GM19455 (cell line): ENCODE data around the gene PML.
"Not testable (repeated sequence)": the region's sequence is repeated elsewhere in the genome, so short reads cannot be mapped to it uniquely, and the experiment has no call there.

Experiments used
- ATAC-seq: cut with Tn5 transposase; IDR thresholded peaks from one replicate; pipeline ENCODE4 v1.9.1; 2021; ENCODE audit not compliant: unreplicated experiment

Gene PML

DNA sequence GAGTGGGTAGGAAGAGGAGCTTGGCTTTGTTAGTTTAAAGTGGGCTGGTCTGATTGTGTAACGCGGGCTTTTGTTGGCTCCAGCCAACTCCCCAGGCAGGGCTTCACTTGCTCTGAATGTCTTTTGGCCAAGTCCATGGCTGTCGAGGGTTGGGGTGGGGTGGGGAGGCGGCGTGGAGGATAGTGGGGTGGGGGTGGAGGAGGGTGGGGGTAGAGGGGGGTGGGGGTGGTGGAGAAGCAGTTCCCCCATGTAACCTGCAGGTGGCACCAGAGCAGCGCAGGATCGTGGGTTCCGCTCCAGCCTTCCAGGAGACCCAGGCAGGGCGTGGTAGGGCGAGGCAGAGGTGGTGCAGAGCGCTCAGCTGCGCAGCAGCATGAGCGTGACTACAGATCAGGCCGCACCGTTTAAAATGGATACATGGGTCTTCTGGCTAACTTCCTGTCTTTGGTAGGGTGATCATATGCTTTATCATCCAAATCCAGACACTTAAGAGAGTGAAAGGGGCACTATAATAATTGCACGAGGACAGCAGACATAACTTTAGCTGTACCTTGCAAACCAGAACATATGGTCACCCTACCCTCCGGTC is 59.5 kb downstream of the PML start:
- no peak for ATAC-seq

DNA sequence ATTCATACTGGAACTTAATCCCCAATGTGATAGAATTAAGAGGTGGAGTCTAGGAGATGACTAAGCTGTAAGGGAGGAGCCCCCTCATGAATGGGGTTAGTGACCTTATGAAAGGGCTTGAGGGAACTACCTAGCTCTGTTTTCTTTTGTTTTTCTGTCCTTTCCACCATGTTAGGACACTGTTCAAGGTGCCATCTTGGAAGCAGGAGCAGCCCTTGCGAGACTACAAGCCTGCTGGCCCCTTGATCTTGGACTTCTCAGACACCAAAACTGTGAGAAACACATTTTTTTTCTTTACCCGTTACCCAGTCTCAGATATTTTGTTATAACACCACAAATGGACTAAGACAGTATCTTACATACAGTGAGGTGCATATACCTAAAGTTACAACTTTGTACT is 61.3 kb downstream of the PML start:
- no peak for ATAC-seq

DNA sequence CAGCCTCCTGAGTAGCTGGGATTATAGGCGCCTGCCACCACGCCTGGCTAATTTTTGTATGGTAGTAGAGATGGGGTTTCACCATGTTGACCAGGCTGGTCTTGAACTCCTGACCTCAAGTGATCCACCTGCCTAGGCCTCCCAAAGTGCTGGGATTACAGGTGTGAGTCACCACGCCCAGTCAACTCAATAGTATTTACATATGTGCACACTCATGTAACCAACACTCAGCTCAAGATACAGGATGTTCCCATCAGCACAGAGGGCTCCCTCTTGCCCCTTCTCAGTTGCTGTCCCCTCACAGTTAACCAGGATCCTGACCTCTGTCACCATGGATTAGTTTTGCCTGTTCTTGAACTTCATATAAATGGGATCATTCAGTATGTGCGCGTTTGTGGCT is 61.8 kb downstream of the PML start:
- ATAC-seq, result not testable (repeated sequence)

DNA sequence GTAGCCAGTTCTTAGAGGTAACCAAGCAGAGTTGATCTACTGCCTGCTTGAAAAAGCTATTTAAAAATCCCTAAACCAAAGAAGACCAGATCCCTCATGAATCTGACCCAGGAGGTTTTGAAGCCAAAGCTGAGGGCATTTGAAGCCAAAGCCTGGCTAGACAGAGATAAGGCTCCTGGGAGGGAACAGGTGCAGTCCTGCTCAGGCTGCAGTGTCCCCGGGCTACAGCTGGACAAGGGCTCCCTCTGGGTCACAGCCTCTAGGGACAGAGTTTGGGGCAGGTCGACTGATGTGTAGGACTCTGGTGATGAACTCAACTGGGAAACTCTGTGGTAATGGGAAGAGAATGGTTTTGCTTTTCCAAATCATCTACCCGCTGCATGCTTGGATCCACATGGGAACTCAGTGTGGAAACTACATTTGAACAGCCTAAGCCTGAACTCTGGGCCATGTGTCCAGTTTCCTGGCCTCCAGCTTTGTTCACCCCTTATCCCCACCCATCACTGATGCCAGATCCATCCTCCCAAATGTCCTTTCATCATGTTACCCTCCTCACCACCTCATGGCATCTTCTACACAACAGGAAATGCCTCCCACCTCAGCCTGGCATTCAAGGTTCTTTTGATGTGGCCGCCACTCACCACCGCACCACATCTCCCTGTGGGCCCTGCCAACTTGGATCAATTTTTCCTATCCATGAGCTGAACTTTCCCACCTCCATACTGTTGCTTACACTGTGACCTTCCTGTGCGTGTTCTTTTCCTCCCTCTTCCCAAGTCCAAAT is 64.7 kb downstream of the PML start:
- ATAC-seq, result not testable (repeated sequence)

DNA sequence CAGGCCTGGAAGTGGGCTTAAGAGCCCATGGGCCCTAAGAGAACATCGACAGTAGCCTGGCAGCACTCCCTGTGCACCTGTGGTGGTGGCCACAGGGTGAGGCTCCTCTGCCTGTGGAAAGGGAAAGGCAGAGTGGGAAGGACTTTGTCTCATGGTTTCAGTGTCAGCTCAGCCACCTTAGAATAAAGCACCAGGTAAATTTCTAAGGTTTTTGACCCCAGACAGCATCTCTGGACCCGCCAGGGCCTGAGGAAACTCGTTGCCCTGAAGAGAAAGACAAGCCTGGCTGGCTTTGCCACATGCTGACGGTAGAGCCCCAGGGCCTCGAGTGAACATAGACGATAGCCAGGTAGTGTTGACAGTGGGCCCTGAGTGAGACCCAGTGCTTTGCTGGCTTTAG is 65.7 kb downstream of the PML start:
- ATAC-seq, result no peak

DNA sequence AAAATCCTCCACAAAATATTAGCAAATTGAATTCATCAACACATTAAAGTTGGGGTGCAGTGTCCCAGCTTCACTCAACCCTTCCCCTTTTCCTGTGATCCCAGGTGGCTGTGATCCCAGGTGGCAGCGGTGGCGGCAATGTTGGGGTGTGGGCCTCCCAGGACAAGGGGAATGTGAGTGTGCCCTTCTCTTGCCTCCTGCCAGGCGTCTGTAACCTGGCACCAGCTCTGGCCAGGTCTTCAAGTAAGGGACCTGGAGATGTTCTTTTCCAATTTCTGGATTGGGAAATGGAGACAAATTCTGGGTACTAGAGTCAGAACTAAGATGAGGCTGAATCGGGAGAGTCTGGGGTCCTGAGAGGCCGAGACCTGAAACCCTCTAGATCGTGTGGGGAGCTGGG is 67.7 kb downstream of the PML start:
- no peak for ATAC-seq

DNA sequence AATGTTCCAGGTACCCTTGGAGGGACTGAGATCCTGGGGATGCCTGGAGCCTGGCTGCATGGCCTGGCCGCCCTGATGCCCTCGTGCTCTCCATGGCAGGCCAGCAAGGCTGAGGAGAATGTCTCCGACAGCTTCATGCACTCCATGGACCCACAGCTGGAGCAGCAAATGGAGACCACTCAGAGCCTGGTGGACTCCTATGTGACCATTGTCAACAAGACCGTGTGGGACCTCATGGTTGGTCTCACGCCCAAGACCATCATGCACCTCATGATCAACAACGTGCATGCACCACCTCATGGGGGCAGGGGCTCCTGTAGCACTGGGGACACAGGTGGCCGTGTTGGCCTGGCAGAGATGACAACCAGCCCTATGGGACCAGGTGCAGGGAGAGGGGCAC is 68.2 kb downstream of the PML start:
- no peak for ATAC-seq

DNA sequence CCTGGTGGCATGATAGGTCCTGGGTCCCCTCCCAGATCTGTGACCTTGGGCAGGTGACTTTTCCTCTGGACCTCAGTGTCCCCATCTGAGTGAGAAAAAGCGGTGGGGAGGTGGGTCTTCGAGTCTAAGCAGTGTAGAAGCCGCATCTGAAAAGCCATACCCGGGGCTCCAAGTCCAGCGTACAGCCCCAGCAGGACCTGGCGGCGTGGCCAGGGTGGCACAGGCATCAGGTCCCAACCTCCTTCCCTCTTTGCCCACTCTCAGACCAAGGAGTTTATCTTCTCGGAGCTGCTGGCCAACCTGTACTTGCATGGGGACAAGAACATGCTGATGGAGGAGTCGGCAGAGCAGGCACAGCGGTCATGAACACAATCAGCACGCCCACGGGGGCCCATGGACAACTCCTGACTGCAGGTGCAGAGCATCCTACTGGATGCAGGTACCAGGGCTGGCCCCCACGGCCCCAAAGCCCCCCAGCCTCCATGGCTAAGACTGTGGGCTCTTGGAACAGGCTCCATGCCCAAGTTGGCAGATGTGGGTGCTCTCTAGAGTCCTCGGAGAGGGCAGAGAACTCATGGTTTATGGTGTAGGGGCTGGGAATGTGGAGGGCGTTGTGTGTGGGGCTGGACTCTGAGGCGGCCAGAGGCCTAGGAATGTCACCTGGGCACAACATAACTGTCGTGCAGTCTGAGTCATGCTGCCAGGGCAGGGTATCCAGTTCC is 69.1 kb downstream of the PML start:
- ATAC-seq, result not testable (repeated sequence)

DNA sequence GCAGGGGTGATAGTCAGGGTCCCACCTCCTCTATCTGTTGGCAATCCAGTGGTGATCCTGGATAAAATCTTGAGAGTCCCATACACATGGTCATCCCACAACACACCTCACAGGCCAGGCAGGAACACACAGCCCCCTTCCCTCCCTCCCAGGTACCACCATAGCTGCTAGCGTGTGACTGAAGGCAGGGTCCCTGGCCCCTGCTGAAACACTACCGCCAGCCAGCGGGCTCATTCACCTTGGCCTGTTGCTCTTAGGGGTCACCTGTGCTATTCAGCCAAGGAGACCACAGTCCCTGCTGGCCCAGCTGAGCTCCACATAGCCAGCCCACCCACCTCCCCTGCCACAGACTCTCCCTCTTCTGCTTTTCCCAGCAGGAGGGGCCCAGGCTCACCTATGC is 69.7 kb downstream of the PML start:
- ATAC-seq, result not testable (repeated sequence)

DNA sequence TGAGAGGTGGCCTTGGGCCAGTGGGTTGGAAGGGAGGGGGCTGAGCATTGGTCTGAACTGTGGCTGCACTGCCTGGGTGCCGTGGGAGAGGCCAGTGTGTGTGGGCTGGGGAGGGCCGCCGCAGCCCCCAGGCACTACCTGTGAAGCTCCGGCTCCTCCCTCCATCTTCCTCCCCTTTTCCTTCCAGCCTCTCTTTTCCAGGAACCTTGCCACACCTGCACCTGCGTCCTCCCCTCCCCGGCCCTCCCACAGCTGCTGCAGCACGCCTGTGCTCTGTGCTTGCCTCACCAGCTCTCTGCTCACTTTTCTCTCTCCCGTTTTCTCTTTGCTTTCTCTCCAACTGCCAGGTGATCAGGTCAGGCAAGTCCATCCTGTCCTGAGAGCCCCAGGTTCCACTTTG is 70.3 kb downstream of the PML start:
- not testable (repeated sequence) for ATAC-seq

DNA sequence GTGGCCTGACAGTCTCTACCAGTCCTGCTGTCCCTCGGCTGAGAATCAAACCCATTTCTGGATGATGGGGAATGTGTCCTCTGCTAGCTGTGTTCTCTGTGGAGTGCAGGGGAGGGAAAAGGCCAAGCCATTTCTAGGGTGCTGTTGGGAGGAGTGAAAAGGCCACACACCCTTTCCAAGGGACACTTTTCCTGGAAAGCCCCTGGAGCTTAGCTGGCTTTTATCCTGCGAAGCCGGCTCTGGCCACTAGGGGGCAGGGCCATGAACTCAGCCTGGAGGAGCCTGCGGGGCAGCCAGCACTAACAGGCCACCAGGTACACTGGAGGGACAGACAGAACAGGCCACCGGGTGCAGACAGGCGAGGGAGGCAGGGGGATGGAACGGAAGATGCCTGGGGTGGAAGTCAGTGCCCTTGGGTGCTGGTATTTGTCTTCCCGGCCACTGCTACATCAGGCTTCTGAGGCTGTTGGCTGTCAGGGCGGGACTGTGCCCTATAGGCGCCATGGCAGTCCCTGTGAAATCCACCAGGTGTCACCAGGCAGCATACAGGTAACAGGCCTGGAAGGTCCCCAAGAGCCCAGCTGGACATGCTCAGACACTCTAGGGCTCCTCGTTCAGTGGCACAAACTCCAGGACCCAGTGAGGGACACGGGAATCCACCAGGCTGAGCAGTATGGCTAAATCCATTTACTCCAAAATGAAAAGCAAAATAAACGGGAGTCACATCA is 71.3 kb downstream of the PML start:
- peak; percentile 61 for ATAC-seq

DNA sequence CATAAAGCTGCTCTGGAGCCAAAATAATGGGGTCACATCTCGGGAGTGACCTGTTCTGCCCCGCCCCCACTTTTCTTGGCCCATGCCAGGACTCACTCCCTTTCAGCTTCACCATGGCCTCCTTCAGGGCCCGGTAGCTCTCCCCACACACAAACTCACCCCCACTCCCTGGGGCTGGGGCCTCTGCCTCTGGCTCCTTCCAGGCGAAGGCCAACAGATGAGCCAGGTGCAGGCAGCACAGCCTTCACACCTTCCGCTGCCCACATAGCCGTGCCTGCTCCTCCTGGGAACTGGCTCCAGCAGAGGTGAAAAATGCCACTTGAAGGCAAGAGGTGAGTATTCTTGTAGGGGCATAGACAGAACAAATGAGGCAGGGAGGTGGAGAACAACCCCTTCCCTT is 77.1 kb downstream of the PML start:
- ATAC-seq, result not testable (repeated sequence)

DNA sequence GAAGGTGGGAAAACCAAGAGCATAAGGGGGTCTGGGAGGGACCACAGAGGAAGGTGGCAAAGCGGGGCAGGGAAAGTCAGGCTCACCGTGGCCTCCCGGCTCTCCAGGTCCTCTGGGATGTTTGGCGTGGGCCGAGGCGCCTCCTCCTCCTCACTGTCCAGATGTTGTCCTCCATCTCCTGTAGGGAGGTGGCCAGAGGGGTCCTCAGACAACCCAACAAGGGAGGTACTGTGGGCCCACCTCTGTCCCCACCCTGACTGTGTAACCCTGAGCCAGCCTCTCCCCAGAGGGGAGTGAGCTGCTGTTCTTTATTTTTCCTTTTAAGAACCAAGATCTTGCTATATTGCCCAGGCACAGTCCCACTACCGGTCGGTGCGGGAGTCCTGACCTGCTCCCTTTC is 77.6 kb downstream of the PML start:
- ATAC-seq, result not testable (repeated sequence)

DNA sequence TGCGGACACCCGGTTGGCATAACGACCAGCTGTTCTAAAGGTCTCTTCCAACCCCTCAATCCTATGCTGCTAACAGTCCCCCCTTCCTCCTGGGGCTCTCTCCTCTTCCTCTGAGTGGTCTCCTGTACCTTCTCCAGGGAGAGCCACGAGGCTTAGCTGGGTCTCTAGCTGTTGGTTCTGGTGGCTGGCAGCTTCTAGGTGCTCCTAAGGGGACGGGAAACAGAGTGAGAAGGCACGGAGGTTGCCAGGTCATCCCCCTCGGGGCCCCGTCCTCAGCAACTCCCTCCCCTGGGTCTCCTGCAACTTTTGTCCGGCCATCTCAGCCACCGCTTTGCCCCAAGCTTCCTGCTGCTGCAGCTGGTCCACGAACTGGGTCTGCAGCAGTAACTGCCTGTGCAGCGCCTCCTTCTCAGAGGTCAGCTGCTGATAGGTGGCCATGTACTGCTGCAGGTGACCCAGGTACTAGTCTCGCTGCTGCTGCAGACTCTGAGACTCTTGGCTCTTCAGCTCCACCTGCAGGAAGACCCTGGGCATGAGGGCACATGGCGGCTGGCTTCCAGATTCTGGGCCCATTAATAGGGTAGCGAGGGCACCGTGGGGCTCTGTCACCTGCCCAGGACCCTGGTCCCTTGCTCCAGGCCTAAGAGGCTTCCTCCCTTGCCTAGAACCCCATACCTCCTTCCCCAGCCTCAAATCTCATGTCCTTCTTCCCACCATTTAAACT is 78.3 kb downstream of the PML start:
- ATAC-seq, result not testable (repeated sequence)

DNA sequence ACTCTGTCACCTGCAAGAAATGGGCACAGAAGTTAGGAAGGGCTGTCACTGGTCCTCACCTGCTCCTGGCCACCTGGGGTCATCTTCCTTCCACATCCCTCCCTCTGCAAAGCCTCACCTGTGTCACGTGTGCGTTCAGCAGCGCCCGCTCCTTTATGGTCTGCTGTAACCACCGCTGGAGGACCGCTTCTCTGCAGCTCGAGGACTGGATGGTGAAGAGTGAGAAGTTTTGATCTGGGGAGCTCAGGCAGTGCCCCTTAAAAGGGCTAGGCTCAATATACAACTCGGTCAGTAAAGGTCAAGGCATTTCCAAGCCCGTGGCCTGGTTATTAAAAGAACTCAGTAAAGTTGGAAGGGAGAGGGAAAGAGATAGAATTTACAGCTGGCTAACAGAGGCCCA is 81.3 kb downstream of the PML start:
- ATAC-seq, result not testable (repeated sequence)

DNA sequence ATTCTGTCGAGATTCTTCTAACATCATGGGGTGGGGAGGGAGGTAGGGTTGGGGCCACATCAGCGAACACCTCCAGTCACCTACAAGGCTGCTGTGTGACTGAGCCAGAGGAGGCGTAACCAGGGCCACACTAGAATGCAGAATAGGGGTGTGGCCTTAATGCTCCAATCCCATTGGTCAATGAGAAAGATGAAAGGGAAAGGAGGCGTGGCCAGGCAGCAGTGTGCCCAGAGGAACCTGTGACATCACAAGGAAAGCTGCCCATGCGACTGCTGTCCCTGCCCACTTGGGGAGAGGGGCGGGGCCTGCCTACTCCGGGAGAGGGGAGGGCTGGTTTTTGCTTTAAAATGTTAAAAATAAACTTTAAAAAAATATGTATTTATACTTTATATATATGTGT is 87.9 kb downstream of the PML start, which contains the start of gene GOLGA6A:
Gene GOLGA6A, minus strand, starts transcription at position 101 of the 400 bp plus-strand sequence. Its CDS starts 41 bp downstream, at position 60.
- not testable (repeated sequence) for ATAC-seq

DNA sequence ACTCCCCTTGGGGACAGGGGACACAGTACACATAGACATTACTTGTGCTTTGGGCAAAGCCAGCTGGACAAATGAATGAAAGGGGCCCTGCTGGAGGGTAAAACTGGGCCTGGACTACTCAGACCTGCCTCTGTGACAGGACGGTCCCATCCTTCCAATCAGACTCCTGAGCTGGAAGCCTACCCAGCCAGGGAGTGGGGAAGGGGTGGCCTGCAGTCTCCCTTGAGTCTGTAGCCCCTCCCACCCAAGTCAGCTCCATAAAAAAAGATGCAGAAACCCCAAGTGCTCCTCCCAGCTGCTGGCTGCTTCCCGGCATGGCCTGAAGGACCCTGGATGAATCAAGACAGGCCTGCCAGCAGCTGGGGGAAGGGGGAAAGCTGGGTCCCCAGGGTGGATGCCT is 100.1 kb downstream of the PML start:
- not testable (repeated sequence) for ATAC-seq

DNA sequence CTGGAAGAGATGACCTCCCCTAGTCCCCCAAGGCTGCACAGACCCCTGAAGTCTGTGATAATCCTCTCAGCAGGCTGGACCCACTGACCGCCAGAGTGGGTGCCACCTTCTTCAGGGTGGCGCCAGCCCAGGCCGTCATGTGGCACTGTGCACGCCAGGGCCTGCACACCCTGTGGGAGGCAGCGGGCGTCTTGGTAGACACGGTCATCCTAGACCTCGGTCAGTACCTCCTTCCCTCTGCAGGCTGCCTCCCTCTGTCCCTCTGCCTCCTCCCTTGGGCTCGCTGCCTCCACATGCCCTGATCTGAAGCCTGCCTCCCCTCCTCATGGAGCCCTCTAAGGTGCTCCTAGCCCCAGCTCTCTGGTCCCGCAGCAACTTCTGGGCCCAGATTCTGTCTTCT is 101.1 kb downstream of the PML start:
- not testable (repeated sequence) for ATAC-seq

DNA sequence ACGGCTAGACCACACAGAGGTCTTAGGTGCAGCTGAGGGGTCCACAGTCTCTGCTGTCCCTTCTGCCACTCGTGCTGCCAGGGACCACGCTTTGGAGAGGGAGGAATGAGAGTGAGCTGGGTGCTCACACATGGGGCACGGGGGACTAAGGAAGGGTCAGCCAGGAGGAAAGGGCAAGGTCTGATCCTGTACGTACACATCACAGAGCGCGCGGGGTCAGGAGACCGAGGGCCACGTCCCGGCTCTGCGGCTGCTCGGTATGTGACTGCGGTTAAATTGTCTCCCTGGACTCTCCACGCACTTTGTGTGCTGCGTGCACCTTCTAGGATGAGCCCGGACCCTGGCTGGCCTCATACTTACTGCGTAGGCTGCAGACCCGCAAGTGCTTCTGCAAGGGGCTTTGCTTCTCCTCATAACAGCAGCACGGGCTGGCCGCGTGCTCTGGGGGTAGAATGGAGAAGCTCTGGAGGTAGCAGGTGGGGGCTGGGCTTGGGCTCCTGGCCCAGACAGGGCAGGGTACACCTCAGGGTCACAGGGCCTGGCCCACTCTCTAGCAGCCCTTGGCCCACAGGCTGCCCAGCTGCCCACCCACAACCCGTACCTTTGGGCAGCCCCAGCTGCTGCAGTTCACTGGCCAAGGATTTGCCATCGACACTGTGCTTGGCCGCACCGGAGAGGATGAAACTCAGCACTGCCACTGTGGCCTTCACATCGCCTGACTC is 102.4 kb downstream of the PML start:
- not testable (repeated sequence) for ATAC-seq
